Stimulated activated effector memory CD8-positive, alpha-beta T cell treated with anti-CD3 and anti-CD28 coated beads, Interleukin-12 subunit alpha, Interleukin-12 subunit beta, amount 100 ng/mL, for 72 hours (primary cell): ENCODE measurements around the gene RNF220.

Experiments
- ATAC-seq: fragments of 150-1000 bp; cut with Tn5 transposase; 2 replicates; pipeline ENCODE4 v1.10.0; 2021
- DNase-seq, 2 donors: peaks; one replicate each; pipeline ENCODE4 v3.0.0; 2021 to 2022; ENCODE audit warnings: low spot score in 2 of 2
- H3K27ac Mint-ChIP-seq: one replicate; pipeline ENCODE4 v1.8.0; 2022; ENCODE audit warnings: mild to moderate bottlenecking, mixed read lengths
- H3K36me3 Mint-ChIP-seq: one replicate; pipeline ENCODE4 v1.8.0; 2022; ENCODE audit warnings: mild to moderate bottlenecking, mixed read lengths
- H3K4me1 Mint-ChIP-seq: one replicate; pipeline ENCODE4 v1.8.0; 2022; ENCODE audit warnings: mixed read lengths
- H3K4me3 Mint-ChIP-seq: one replicate; pipeline ENCODE4 v1.8.0; 2022; ENCODE audit warnings: mild to moderate bottlenecking, mixed read lengths
- H3K9me3 Mint-ChIP-seq: one replicate; pipeline ENCODE4 v1.8.0; 2022; ENCODE audit warnings: mixed read lengths

The RNF220 gene

DNA sequence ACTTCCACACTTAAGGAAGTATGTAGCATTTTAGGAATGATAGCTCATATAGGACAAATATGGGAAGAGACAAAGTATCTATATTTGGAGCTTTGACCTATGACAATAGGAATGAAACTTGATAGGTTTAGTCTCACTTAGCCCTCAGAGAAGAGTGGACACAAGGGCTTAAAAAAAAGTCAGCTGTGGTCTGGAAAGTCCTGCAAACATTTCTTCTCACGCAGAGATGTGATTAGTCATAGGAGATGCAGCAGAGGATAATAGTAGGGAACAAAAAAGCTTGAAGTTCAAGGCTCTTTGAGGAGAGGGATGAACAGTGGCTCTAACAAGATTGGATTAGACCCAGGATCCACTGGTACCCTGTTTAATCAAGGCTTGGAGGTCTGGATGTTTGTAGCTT, 14.8 kb upstream of the RNF220 start:
- no peaks in the 10 kb centered on the region for H3K36me3 Mint-ChIP-seq
- H3K9me3 Mint-ChIP-seq = no peaks in the 10 kb centered on the region
- H3K4me3 Mint-ChIP-seq = no peak overlapping the region
- H3K27ac Mint-ChIP-seq = no peak overlapping the region
- DNase-seq (no peak), ATAC-seq (no peak)
- no peaks in the 10 kb centered on the region for H3K4me1 Mint-ChIP-seq

DNA sequence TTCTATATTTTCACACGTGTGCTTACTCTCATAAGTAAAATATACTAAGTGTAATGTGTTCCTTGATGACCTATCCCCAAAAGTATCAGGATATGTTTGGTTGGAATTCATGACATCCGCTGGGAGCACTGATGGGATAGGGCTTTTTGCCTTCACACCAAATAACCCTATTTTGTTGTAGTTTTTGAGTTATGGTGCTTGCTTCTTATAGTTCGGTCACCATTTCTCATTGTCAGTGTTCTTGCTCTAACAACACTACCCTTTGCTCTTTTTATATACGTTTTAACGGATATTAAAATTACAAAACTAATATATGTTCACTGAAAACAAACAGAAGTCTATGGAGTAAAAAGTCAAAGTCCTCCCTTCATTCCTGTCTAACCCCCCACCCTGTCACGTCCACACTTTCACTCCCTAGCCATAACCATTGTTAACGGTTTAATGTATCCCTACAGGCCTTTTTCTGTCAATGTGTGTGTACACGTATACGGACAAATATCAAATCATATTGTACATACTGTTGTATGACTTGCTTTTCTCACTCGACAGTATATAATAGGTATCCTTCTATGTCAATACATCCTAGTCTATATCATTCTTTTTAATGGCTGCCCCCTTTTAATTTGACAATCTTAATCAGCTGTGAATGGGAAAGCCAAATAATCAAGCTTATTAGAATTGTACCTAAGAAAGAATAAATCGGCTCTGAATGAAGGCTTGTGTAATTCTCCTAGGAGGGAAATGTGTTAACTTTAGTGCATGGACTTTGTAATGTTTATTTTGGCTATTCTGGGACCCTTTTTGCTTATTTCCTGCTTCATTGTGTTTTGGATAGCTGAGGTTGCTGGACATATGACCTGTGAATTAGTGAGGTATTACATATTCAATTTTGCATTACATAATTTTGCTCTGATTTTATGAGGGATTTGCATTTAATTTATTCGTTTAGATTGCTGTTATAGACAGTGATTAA, 3.5 kb upstream of the RNF220 start:
- Mint-ChIP-seq H3K4me3 (no peak overlapping the region), H3K27ac (no peak overlapping the region), H3K4me1 (peaks cover 16% of the 10 kb centered on the region), H3K9me3 (no peaks in the 10 kb centered on the region), H3K36me3 (no peaks in the 10 kb centered on the region)
- ATAC-seq = no peak
- no peak for DNase-seq

DNA sequence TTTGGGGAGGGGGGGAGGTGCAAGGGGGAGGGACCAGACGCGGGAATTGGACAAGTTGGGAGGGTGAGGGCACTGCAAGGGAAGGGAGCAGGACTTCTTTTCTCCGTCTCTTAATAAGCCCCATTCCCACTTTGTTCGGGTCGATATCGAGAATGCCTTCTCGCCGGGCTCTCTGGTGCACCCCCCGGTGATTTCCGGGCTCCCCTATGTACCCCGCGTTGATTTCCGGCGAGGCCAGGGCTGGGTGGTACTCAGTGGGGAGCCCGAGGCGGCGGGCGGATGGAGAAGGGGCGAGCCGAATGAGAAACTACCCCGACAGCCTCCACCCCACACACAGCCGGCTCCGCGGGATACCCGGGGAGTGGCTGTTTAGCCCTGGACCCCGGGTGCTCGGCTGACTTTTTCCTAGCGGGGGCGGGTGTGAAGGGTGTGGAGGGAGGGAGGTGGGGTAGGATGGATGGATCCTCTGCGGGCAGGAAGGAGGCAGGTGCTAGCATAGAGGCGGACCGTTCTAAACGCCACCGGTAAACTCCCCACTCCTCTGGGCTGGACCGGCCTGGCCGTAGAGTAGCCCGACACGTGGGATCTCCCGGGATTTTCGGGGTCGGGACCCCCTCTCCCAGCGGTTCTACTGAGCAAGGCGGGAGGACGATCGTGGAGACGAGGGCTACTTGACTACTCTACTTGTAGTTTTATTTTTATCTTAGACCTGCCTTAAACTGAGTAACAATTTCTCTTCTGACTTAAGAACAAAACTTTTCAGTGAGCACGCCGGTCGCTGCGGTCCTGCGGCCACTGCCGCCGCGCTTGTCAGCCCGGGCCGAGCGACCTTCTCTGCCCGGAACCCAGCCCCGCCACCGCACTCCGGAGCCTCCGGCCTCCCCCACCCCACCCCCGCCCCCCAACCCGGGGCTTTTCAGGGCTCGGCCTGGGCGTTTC, 1.0 kb downstream of the RNF220 start:
- Mint-ChIP-seq H3K36me3 (no peaks in the 10 kb centered on the region), H3K9me3 (no peaks in the 10 kb centered on the region), H3K4me3 (peak overlapping the region; percentile 86), H3K4me1 (peaks cover 22% of the 10 kb centered on the region), H3K27ac (peak overlapping the region; percentile 64)
- DNase-seq (peak in 1 of 2 donors; percentile 72), ATAC-seq (peak; percentile 59)

DNA sequence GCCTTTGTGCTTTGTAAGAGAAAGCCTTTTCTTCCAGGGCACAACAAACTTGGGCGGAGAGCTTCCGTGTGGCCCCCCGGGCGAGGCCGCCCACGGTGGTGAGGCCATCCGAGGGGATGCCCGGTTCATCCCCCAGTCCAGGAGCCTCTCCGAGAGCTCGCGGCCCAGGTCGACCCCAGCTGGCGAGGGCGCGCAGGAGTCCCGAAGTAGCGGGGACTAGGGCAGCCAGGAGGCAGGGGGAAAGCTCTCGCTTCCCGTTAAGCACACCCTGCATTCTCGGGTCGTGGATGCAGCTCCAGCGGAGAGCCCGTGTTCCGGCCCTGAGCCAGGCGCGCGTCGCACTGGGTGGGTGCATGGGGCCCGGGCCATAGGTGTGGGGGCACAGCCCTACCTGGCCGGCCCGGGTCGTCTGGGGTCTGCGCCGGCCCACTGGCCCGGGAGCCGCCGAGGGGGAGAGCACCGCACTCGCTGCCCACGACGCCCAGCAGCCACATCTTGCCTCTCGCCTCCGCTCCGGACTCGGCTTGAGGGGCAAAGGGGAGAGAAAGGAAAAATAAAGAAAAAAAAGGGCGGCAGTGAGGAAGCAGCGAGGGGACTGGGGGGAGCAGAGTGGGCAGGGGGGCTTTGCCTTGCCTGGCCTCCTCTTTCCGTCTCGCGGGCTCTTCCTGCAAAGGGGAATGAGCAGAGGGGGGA, 1.8 kb downstream of the RNF220 start:
- DNase-seq (peak in 1 of 2 donors; percentile 66), ATAC-seq (peak; percentile 39)
- Mint-ChIP-seq H3K4me3 (peak overlapping the region; percentile 86), H3K27ac (no peak overlapping the region), H3K9me3 (no peaks in the 10 kb centered on the region), H3K36me3 (no peaks in the 10 kb centered on the region), H3K4me1 (peaks cover 22% of the 10 kb centered on the region)

DNA sequence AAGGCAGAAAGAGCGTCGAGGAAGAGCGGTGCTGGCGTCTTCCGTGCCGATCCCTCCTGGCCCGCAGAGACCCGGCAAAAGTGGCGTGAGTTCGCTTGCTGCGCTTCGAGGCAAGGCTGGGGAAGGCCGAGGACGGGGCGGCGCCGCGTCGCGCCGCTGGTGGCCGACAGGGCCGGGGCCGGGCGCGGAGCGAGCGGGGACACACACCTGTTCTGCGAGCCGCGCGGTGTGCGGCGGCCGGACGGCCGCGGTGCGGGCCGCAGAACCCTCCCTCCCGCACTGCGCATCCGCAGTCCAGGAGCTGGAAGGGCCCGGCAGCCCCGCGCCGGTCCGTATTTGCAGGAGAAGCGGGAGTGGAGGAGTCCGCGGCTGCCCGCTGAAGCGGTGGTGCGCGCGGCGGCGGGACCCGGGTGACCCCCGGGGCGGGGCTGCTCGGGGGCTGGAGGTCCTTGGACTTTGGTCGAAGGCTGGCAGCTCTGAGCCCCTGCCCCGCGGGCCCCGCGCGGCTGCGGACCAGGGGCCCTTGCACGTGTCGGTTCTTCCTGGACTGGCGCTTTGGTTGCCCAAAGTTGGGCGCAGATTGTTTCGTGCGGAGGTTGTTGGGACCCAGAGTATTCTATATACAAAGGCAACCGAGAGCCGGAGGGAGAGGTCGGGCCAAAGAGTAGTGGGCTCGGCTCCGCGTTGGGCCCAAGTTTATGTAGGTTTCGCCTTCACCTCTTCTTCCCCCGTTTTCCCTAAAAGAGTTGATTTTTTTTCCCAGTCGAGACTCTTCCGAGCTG, 2.6 kb downstream of the RNF220 start:
- H3K4me1 Mint-ChIP-seq = peaks cover 22% of the 10 kb centered on the region
- no peaks in the 10 kb centered on the region for H3K36me3 Mint-ChIP-seq
- DNase-seq (peak in 1 of 2 donors; percentile 53), ATAC-seq (no peak)
- peak overlapping the region; percentile 86 for H3K4me3 Mint-ChIP-seq
- no peak overlapping the region for H3K27ac Mint-ChIP-seq
- no peaks in the 10 kb centered on the region for H3K9me3 Mint-ChIP-seq

DNA sequence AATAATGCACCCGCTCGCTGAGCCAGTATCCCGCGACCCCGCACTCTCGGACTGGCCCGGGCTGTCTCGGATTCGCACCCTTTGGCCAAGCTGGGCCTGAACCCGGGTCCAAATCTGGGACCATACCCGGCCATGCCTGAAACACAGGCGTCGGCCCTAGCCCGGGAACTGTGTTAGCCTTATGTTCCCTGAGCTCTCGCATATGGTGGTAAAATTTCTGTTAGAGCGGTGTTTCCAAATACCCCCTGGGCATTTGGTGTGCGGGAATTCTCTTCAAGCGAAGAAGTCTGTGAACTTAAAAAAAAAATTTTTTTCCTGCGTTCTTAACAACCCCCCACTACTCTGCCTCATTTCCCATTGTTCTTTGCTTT, 3.1 kb downstream of the RNF220 start:
- Mint-ChIP-seq H3K36me3 (no peaks in the 10 kb centered on the region), H3K27ac (no peak overlapping the region), H3K4me3 (peak overlapping the region; percentile 86), H3K9me3 (no peaks in the 10 kb centered on the region), H3K4me1 (peaks cover 22% of the 10 kb centered on the region)
- ATAC-seq (no peak), DNase-seq (no peak)

DNA sequence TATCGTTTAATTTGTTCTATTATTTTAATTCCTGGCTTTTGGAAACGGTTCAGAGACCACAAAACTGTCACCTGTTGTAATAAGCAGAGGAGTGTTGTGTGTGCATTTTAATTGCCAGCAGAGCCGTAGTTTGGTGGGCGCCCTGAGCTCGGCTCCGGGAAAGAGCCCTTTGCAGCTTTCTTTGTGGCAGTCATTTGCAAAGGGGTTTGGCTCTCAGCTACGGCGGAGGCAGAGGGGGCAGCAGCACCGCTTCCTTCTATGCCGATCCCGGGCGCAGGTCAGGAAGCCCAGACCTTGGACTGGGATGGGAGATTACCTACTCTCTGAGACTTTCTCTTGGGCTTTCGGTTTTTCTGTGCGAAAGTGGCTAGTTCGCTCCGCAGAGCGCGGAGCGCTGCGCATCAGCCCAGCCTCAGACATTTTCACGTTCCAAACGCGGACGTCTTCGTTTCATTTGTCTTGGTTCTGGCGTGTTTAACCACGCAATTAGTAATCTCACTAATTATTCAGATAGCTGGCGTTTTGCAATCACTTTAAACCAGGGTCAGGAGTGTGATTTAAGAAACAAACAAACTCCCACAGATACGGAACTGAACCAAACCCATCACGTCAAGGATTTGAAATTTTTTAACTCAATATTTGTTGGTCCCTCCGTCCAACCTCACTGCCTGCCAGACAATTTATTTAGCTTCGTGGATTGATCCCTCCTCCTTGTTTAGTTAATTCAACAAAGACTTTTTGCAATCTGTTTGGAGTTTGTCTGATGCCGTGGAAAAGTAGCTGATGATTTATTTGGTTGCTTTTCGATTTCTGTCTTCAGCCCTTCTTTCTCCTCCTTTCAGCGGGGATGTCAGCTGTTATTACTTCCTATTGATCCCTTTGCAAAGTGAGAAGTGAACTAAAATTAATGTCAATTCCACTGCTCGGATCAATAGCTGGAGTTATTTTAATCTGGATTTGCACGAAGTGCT, 3.9 kb downstream of the RNF220 start:
- no peak for ATAC-seq
- peaks cover 22% of the 10 kb centered on the region for H3K4me1 Mint-ChIP-seq
- peak in 1 of 2 donors; percentile 60 for DNase-seq
- H3K4me3 Mint-ChIP-seq = peak overlapping the region; percentile 86
- H3K27ac Mint-ChIP-seq = no peak overlapping the region
- H3K36me3 Mint-ChIP-seq = no peaks in the 10 kb centered on the region
- H3K9me3 Mint-ChIP-seq = no peaks in the 10 kb centered on the region

DNA sequence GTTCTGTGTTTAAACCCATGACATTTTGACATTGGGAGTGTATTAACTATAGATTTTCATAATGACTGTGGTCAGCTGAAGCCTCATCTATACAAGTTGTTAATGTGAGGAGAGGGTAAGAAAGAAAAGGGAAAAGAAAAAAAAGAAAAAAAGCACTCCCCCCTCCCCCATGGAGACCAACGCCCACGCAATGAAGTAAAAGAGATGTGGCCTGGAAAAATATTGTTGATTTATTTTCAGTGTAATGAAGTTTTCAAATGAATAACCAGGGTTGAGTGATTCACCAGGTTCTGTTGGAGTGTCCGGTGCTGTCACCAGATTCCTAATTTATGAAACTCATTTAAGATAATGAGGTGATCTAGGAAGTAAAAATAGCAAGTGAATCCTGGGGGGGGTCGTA, 4.7 kb downstream of the RNF220 start:
- no peak for ATAC-seq
- H3K36me3 Mint-ChIP-seq = no peaks in the 10 kb centered on the region
- DNase-seq = no peak
- peaks cover 21% of the 10 kb centered on the region for H3K4me1 Mint-ChIP-seq
- H3K4me3 Mint-ChIP-seq = no peak overlapping the region
- H3K9me3 Mint-ChIP-seq = no peaks in the 10 kb centered on the region
- H3K27ac Mint-ChIP-seq = no peak overlapping the region

DNA sequence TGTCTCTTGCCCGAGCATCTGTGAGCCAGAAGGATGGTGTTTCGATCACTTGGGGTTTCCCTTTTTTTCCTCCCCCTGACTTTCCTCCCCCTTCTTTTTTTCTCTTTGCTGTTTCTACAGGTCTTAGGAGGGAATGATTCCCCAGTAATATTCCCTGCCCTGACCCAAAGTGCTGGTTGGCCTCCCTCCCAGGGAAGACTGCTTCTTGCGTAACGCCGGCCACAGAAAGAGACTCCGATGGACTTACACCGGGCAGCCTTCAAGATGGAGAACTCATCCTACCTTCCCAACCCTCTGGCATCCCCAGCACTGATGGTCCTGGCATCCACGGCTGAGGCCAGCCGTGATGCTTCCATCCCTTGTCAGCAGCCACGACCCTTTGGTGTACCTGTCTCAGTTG, 6.8 kb downstream of the RNF220 start:
- Mint-ChIP-seq H3K4me3 (no peak overlapping the region), H3K27ac (no peak overlapping the region), H3K4me1 (peaks cover 5% of the 10 kb centered on the region), H3K9me3 (no peaks in the 10 kb centered on the region), H3K36me3 (no peaks in the 10 kb centered on the region)
- no peak for DNase-seq
- ATAC-seq = no peak

DNA sequence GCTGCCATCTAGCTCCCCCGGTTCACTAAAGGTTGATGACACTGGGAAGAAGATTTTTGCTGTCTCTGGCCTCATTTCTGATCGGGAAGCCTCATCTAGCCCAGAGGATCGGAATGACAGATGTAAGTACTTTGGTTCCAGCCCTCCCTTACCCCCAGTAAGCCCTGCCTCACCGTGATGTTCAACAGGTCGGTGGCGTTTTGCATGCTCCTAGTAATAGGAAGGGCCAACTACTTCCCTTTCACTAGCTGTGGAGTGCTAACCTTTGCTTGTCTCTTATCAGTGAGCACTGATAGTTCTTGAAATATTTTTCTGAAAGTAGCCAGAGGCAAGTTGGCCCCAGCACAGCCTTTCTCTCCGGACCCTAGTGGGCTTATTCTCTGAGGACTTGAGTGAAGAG, 7.5 kb downstream of the RNF220 start:
- Mint-ChIP-seq H3K4me1 (no peaks in the 10 kb centered on the region), H3K27ac (no peak overlapping the region), H3K36me3 (no peaks in the 10 kb centered on the region), H3K9me3 (no peaks in the 10 kb centered on the region), H3K4me3 (no peak overlapping the region)
- ATAC-seq (no peak), DNase-seq (no peak)

DNA sequence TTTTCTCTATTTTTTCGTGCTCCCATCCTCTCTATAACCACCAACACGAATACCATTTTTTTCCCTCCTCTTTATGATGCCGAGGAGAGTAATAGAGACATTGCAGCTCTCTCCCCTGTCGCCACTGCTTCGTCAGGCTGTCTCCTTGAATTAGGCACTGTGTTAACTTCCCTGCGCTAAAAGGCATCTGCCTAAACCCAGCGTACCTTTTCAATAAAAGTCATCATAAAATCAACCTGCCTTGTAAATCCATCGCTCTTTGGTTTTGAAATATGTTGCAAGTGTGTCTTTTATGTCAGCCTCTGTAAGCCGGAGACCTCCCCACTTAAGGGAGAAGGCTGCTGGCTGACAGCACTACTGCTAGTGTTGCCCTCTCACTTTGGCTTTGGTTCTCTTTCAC, 8.7 kb downstream of the RNF220 start:
- no peak for DNase-seq
- H3K36me3 Mint-ChIP-seq = no peaks in the 10 kb centered on the region
- H3K4me1 Mint-ChIP-seq = no peaks in the 10 kb centered on the region

DNA sequence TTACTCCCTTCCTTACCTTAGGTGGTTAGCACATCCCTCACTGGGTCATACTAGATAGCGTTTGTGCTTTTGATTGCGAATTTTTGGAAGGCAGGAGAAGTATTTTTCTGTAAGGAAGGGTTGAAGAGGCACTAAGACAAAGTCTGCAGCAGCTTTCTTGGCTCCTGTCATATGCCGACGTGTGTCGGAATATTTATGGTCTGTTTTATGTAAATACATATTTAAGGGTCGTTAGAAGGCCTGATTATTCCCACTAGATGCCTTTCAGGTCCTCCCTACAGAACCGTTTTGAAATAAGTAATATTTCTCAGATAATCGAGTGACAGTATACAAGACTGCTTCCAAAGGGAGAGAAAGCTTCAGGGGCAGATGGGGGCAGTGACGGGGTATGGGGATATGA, 10.0 kb downstream of the RNF220 start:
- no peaks in the 10 kb centered on the region for H3K9me3 Mint-ChIP-seq
- H3K4me1 Mint-ChIP-seq = no peaks in the 10 kb centered on the region
- H3K36me3 Mint-ChIP-seq = no peaks in the 10 kb centered on the region
- ATAC-seq = no peak
- no peak overlapping the region for H3K4me3 Mint-ChIP-seq
- H3K27ac Mint-ChIP-seq = no peak overlapping the region
- DNase-seq = no peak

More for the DNA sequence above, 8.7 kb downstream of the RNF220 start:
- no peak overlapping the region for H3K27ac Mint-ChIP-seq
- no peak overlapping the region for H3K4me3 Mint-ChIP-seq
- no peak for ATAC-seq
- H3K9me3 Mint-ChIP-seq = no peaks in the 10 kb centered on the region

DNA sequence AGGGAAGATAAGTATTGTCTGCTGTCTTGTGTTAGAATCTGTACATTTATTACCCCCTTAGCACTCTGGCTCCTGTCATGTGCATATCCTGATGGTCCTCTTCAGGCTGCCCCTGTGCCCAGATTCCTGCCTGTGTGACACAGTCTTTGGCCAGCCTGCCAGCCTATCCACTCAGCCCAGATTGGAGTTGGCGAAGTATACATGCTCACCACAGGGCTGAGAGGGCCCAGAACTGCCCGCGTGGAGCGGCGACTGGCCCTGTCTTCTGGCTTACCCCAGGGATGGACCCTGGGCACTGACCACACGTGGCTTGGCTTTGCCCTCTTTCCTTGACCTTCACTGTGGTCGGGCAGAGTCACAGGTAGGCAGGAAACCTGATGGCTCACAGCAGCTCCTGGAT, 11.4 kb downstream of the RNF220 start:
- Mint-ChIP-seq H3K4me3 (no peak overlapping the region), H3K9me3 (no peaks in the 10 kb centered on the region), H3K4me1 (no peaks in the 10 kb centered on the region), H3K27ac (no peak overlapping the region), H3K36me3 (no peaks in the 10 kb centered on the region)
- no peak for DNase-seq
- peak; percentile 24 for ATAC-seq
